NCI-H1930 (cell line): ENCODE measurements around the gene ZFYVE21.

Experiments
- DNase-seq, 2 experiments: peaks; one replicate each; lab custom pipeline; 2025; lab: John Stamatoyannopoulos, UW

The ZFYVE21 gene

GRCh38 chr14:103737432-103738045 lies 21.9 kb downstream of the ZFYVE21 start:
- DNase-seq = no peak

GRCh38 chr14:103738166-103738565 lies 22.6 kb downstream of the ZFYVE21 start:
- DNase-seq = no peak

- no peak for DNase-seq
Measured at GRCh38 chr14:103738701-103739451, 23.3 kb downstream of the ZFYVE21 start.

- no peak for DNase-seq
Measured at GRCh38 chr14:103739466-103739792, 23.8 kb downstream of the ZFYVE21 start.

GRCh38 chr14:103739793-103740501 lies 24.3 kb downstream of the ZFYVE21 start:
- DNase-seq = no peak

GRCh38 chr14:103740991-103741689 lies 25.5 kb downstream of the ZFYVE21 start:
- no peak for DNase-seq

GRCh38 chr14:103741876-103742275 lies 26.3 kb downstream of the ZFYVE21 start:
- no peak for DNase-seq

GRCh38 chr14:103742499-103743255 lies 27.1 kb downstream of the ZFYVE21 start:
- no peak for DNase-seq

- DNase-seq = no peak
Measured at GRCh38 chr14:103743691-103744090, 28.1 kb downstream of the ZFYVE21 start.

- no peak for DNase-seq
Measured at GRCh38 chr14:103744621-103745395, 29.2 kb downstream of the ZFYVE21 start.

- no peak for DNase-seq
Measured at GRCh38 chr14:103745424-103745823, 29.8 kb downstream of the ZFYVE21 start.

GRCh38 chr14:103746701-103747100 lies 31.1 kb downstream of the ZFYVE21 start:
- no peak for DNase-seq

GRCh38 chr14:103748534-103748857 lies 32.9 kb downstream of the ZFYVE21 start:
- no peak for DNase-seq

- no peak for DNase-seq
Measured at GRCh38 chr14:103749452-103749851, 33.8 kb downstream of the ZFYVE21 start.

GRCh38 chr14:103749860-103750259 lies 34.2 kb downstream of the ZFYVE21 start:
- no peak for DNase-seq

- DNase-seq = no peak
Measured at GRCh38 chr14:103753774-103754173, 38.2 kb downstream of the ZFYVE21 start.

GRCh38 chr14:103755060-103755459 lies 39.5 kb downstream of the ZFYVE21 start:
- DNase-seq = no peak

- no peak for DNase-seq
Measured at GRCh38 chr14:103758059-103758776, 42.6 kb downstream of the ZFYVE21 start.

GRCh38 chr14:103762036-103762435 lies 46.4 kb downstream of the ZFYVE21 start:
- DNase-seq = no peak

- DNase-seq = no peak
Measured at GRCh38 chr14:103762541-103762940, 46.9 kb downstream of the ZFYVE21 start.
